Stimulated activated CD4-positive, alpha-beta T cell treated with anti-CD3 and anti-CD28 coated beads, Interleukin-15, amount 100 ng/mL, for 48 hours (primary cell): ENCODE results near the gene PHEX.
A peak's percentile ranks its signal among the peaks of the same experiment; 100 is the strongest.

ENCODE experiments used
- DNase-seq, 2 donors: peaks; one replicate each; pipeline ENCODE4 v3.0.0-alpha.2; 2020; ENCODE audit warnings: low read depth in 2 of 2

The PHEX gene

DNA sequence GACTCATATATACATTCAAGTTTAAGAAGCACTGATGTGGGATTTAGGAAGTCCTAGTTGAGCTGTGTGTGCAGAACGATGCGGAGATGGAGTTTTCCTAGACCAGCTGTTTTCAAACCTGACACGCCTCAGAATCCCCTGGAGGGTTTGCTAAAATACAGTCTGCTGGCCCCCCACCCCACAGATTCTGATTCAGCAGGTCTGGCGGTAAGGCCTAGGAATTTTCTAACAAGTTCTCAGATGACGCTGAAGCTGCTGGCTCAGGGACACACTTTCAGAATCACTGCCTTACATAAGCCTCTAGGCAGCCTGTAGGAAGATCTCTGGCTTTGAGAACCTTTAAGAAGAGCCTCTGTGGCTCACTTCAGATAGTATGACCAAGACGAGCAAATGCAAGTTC, 73.1 kb downstream of the PHEX start:
- no peak for DNase-seq

- DNase-seq, result no peak
These were observed 73.8 kb downstream of the PHEX start for GRCh38 chrX:22105971-22106370.

GRCh38 chrX:22109442-22109841, 77.3 kb downstream of the PHEX start:
- no peak for DNase-seq

DNA sequence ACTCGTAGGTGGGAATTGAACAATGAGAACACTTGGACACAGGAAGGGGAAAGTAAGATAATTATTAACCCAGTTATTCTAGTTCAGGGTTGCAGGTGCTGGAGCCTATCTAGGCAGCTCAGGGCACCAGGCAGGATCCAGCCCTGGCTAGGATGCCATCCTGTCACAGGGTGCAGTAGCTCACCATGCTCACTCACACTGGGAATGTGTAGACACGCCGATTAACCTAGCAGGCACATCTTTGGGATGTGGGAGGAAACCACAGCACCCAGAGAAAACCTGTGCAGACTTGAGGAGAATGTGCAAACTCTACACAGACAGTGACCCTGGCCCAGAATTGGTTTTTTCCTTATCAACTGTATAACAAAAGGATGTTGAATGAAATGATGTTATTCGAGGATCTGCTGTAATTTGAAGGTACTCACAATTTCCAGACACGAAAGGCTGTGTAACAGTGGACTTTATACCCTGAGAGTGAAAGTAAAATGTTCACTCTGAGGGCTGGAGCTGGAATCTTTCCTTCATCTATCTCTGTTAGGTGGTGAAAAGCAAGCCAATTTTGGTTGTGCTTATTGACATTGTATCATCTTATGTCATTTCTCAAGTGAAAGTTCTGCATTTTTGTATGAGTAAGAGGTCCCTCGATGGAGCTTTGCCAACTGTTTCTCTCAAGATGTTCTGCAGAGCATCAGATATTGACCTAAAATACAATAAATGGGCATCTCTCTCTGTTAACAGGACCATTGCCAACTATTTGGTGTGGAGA, 78.8 kb downstream of the PHEX start:
- no peak for DNase-seq

GRCh38 chrX:22116605-22117546, 84.8 kb downstream of the PHEX start:
- no peak for DNase-seq

- no peak for DNase-seq
These were observed 85.5 kb downstream of the PHEX start for GRCh38 chrX:22117633-22118032.

GRCh38 chrX:22118161-22118830, 86.2 kb downstream of the PHEX start:
- DNase-seq, result no peak

GRCh38 chrX:22121161-22121560, 89.0 kb downstream of the PHEX start:
- no peak for DNase-seq

GRCh38 chrX:22122510-22122909, 90.4 kb downstream of the PHEX start:
- no peak for DNase-seq

DNA sequence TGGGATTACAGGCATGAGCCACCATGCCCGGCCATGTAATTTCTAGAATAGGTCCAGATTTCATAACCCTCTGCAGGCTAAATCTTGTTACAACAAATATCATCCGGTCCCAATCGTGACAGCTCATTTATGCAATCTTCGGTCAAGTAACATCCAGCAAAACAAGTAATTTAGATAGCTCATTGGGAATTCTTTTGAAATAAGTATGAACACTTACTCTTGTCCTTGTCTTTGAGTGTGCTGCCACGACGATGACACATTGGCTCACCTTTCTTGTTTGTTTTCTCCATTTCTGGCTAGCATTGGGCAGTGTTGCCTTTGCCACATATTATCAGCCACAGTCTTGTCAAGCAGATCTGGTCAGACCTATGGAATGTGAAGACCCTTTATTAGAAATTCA, 92.0 kb downstream of the PHEX start:
- no peak for DNase-seq

DNA sequence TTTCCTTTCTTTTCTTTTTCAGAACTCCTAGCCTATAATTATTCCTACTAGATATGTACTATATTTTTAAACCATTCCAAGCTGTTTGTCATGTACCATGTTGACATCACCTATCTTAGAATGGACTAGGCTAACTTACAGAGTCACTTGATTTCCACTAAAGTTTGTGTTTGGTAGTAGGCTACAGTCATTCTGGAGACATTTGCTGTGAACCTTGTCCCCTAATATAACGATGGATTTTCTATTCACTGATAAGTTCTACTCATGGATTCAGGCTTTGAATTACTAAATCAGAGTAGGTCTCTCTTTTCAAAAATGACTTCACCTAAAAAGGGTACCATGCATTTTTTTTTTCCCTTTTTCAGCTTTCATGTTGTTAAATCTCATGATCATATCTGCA, 93.4 kb downstream of the PHEX start:
- no peak for DNase-seq

- no peak for DNase-seq
These were observed 94.2 kb downstream of the PHEX start for GRCh38 chrX:22126327-22126726.

- DNase-seq, result no peak
These were observed 96.8 kb downstream of the PHEX start for GRCh38 chrX:22128961-22129360.

DNA sequence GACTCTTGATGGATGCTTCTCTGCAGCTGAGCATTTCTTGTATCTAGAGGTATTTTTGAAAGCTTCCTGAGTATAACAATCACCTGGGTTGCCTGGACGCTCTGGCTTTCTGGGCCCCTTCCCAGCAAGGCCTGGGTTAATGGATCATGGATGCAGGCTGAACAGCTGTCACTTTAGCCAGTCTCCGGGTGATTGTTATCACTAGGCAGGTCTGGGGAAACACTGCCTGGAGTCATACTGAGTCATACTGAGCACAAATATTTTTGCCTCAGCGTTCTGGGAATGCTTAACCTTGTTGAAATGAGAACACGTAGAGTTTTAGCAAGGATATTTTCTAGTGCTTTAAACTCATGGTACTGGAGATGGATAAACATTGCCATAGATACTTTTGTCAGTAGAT, 102.6 kb downstream of the PHEX start:
- no peak for DNase-seq

GRCh38 chrX:22135171-22135711, 103.1 kb downstream of the PHEX start:
- DNase-seq, result no peak

DNA sequence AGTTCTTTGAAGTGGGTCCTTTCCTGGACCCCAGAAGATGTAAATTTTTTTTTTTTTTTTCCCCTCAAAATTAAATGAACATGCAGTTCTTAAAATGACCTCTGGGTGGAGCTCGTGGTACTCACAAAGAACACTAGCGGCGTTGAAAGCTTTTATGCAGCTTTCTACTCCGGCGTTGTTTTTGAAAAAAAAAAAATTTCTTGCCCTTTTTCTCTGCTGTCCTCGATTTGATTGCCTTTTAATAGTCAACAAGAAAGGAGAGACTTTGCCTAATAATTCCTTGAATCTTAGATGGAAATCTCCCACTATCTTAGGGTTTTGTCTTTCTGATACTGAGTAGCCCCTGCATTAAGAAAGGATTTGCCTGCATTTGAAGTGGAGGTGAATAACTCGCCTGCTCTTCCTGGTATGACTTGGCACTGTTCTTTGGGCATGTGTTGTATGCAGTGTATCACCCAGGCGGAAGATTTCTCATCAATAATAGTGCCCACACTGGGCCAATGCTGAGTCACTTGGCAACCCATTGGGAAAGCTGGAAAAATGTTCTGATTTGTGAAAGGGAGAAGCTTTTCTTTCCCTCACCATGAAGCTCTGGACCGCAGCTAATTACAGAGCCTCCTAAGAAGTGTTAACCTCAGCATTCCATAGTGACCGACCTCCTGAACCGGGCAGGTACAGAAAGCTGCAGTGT, 104.0 kb downstream of the PHEX start:
- DNase-seq, result peak in 1 of 2 donors; percentile 3

DNA sequence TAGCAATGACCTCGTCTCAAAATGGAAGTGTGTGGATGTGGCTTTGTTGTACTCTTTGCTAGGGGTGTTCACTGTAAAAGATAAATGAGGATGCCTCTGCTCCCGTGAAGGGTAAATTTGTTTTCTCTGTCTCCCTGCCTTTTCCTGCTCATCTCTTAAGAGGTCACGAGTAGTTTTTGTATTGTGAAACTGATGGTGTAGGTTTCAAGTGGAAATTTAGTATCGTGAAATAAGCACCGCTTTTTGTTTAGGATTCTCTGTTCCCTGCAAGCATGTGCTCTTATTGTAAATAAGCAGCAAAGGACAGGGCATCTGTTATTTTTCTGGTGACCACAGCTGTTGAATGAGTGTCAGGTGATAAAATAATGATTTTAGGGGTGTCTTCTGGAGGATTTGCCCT, 104.6 kb downstream of the PHEX start:
- no peak for DNase-seq

- no peak for DNase-seq
These were observed 107.7 kb downstream of the PHEX start for GRCh38 chrX:22139822-22140221.

- no peak for DNase-seq
These were observed 109.1 kb downstream of the PHEX start for GRCh38 chrX:22141047-22141730.

GRCh38 chrX:22147214-22147613, 115.1 kb downstream of the PHEX start:
- no peak for DNase-seq

DNA sequence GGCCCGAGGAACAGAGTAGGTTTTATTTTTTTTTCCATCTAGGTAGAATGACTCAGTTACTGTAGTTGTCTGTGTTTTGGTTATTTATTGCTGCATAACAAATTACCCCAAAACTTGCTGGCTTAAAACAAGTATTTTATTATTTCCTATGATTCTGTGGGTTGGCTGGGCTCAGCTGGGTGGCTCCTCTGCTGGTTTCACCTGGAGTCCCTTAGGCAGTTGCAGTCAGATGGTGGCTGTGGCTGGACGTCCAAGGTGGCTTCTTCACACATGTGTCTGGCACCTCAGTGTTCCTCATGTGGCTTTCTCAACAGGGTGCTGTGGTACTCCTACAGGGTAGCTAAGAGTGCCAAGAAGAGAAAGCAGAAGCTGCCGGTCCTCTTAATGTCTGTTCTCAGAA, 115.8 kb downstream of the PHEX start:
- DNase-seq, result no peak
